ENCODE data around the gene TARDBP.
"Not testable (repeated sequence)": the region's sequence is repeated elsewhere in the genome, so short reads cannot be mapped to it uniquely, and the experiment has no call there.

TARDBP gene

GRCh38 chr1:11024154-11024873 lies 11.9 kb downstream of the TARDBP start:
- no peak overlapping the region for H3K27ac Mint-ChIP-seq
- peaks cover 4% of the 10 kb centered on the region for H3K4me1 Mint-ChIP-seq
- no peak overlapping the region for H3K4me3 Mint-ChIP-seq
- no peak for DNase-seq
- H3K36me3 Mint-ChIP-seq = peaks cover 61% of the 10 kb centered on the region
- no peaks in the 10 kb centered on the region for H3K27me3 Mint-ChIP-seq
- CTCF ChIA-PET = interaction anchor here (1.6 kb wide), 1 partner anchor 13 kb away, joined by 10 read pairs; no protein-coding TSS in a partner anchor
- H3K9me3 Mint-ChIP-seq = no peaks in the 10 kb centered on the region

GRCh38 chr1:11024874-11025203 lies 12.4 kb downstream of the TARDBP start:
- H3K27me3 Mint-ChIP-seq = no peaks in the 10 kb centered on the region
- CTCF ChIA-PET = interaction anchor here (1.6 kb wide), 1 partner anchor 13 kb away, joined by 10 read pairs; no protein-coding TSS in a partner anchor
- no peak overlapping the region for H3K27ac Mint-ChIP-seq

GRCh38 chr1:11025618-11026017 lies 13.2 kb downstream of the TARDBP start:
- H3K27me3 Mint-ChIP-seq = no peaks in the 10 kb centered on the region
- DNase-seq = no peak
- CTCF ChIA-PET = interaction anchor here (1.6 kb wide), 1 partner anchor 12 kb away, joined by 10 read pairs; no protein-coding TSS in a partner anchor
- no peak overlapping the region for H3K27ac Mint-ChIP-seq
- no peaks in the 10 kb centered on the region for H3K9me3 Mint-ChIP-seq
- H3K36me3 Mint-ChIP-seq = peaks cover 57% of the 10 kb centered on the region
- no peak overlapping the region for H3K4me3 Mint-ChIP-seq
- H3K4me1 Mint-ChIP-seq = peaks cover 4% of the 10 kb centered on the region

More at GRCh38 chr1:11024874-11025203, 12.4 kb downstream of the TARDBP start:
- peaks cover 58% of the 10 kb centered on the region for H3K36me3 Mint-ChIP-seq
- DNase-seq = no peak
- H3K4me3 Mint-ChIP-seq = no peak overlapping the region
- H3K9me3 Mint-ChIP-seq = no peaks in the 10 kb centered on the region
- H3K4me1 Mint-ChIP-seq = peaks cover 4% of the 10 kb centered on the region

GRCh38 chr1:11026052-11026451 lies 13.6 kb downstream of the TARDBP start:
- CTCF ChIA-PET = no interaction called here
- H3K27ac Mint-ChIP-seq = no peak overlapping the region
- H3K4me3 Mint-ChIP-seq = no peak overlapping the region
- no peaks in the 10 kb centered on the region for H3K9me3 Mint-ChIP-seq
- no peaks in the 10 kb centered on the region for H3K27me3 Mint-ChIP-seq
- DNase-seq = no peak
- H3K36me3 Mint-ChIP-seq = peaks cover 57% of the 10 kb centered on the region
- peaks cover 4% of the 10 kb centered on the region for H3K4me1 Mint-ChIP-seq

- peaks cover 48% of the 10 kb centered on the region for H3K36me3 Mint-ChIP-seq
- H3K4me1 Mint-ChIP-seq = peaks cover 4% of the 10 kb centered on the region
- DNase-seq = no peak
- CTCF ChIA-PET = no interaction called here
- peak overlapping the region; percentile 2 for H3K27ac Mint-ChIP-seq
- no peak overlapping the region for H3K4me3 Mint-ChIP-seq
- H3K27me3 Mint-ChIP-seq = no peaks in the 10 kb centered on the region
- no peaks in the 10 kb centered on the region for H3K9me3 Mint-ChIP-seq
These were observed 14.4 kb downstream of the TARDBP start for GRCh38 chr1:11026903-11027302.

GRCh38 chr1:11027316-11027715 lies 14.9 kb downstream of the TARDBP start:
- Mint-ChIP-seq H3K27ac (no peak overlapping the region), H3K9me3 (no peaks in the 10 kb centered on the region), H3K4me3 (no peak overlapping the region), H3K4me1 (peaks cover 4% of the 10 kb centered on the region), H3K36me3 (peaks cover 44% of the 10 kb centered on the region), H3K27me3 (no peaks in the 10 kb centered on the region)
- CTCF ChIA-PET = interaction anchor here (1.6 kb wide), 1 partner anchor 10 kb away, joined by 5 read pairs; no protein-coding TSS in a partner anchor
- no peak for DNase-seq

GRCh38 chr1:11028018-11028417 lies 15.6 kb downstream of the TARDBP start:
- no peaks in the 10 kb centered on the region for H3K27me3 Mint-ChIP-seq
- CTCF ChIA-PET = interaction anchor here (1.6 kb wide), 1 partner anchor 9 kb away, joined by 5 read pairs; no protein-coding TSS in a partner anchor
- no peak overlapping the region for H3K27ac Mint-ChIP-seq
- no peak for DNase-seq
- no peak overlapping the region for H3K4me3 Mint-ChIP-seq
- peaks cover 38% of the 10 kb centered on the region for H3K36me3 Mint-ChIP-seq
- peaks cover 3% of the 10 kb centered on the region for H3K4me1 Mint-ChIP-seq
- no peaks in the 10 kb centered on the region for H3K9me3 Mint-ChIP-seq

- H3K4me1 Mint-ChIP-seq = no peaks in the 10 kb centered on the region
- no peak overlapping the region for H3K27ac Mint-ChIP-seq
- CTCF ChIA-PET = interaction anchor here (1.3 kb wide), 1 partner anchor 611 kb away, joined by 3 read pairs; no protein-coding TSS in a partner anchor
- peaks cover 4% of the 10 kb centered on the region for H3K27me3 Mint-ChIP-seq
- no peaks in the 10 kb centered on the region for H3K9me3 Mint-ChIP-seq
- peaks cover 17% of the 10 kb centered on the region for H3K36me3 Mint-ChIP-seq
- no peak for DNase-seq
- H3K4me3 Mint-ChIP-seq = no peak overlapping the region
These were observed 18.4 kb downstream of the TARDBP start for GRCh38 chr1:11030865-11031264.

GRCh38 chr1:11031624-11032262 lies 19.3 kb downstream of the TARDBP start:
- CTCF ChIA-PET = interaction anchor here (1.1 kb wide), 1 partner anchor 349 kb away, joined by 4 read pairs; no protein-coding TSS in a partner anchor
- Mint-ChIP-seq H3K4me1 (no peaks in the 10 kb centered on the region), H3K9me3 (no peaks in the 10 kb centered on the region), H3K4me3 (no peak overlapping the region), H3K27ac (peak overlapping the region; percentile 50), H3K27me3 (peaks cover 4% of the 10 kb centered on the region), H3K36me3 (peaks cover 13% of the 10 kb centered on the region)
- no peak for DNase-seq

GRCh38 chr1:11037019-11037739 lies 24.7 kb downstream of the TARDBP start:
- not testable (repeated sequence) for H3K27ac Mint-ChIP-seq, H3K27me3 Mint-ChIP-seq, H3K9me3 Mint-ChIP-seq, H3K36me3 Mint-ChIP-seq, H3K4me3 Mint-ChIP-seq, H3K4me1 Mint-ChIP-seq, DNase-seq
- CTCF ChIA-PET = interaction anchor here (0.6 to 5.3 kb wide), 64 partner anchors 9 to 712 kb away, joined by 3 to 101 read pairs (median 4); partner anchors contain the start of gene MASP2

GRCh38 chr1:11037740-11038182 lies 25.3 kb downstream of the TARDBP start:
- Mint-ChIP-seq H3K27me3 (peaks cover 4% of the 10 kb centered on the region), H3K27ac (no peak overlapping the region), H3K36me3 (no peaks in the 10 kb centered on the region), H3K4me1 (peaks cover 7% of the 10 kb centered on the region), H3K4me3 (no peak overlapping the region), H3K9me3 (no peaks in the 10 kb centered on the region)
- peak; percentile 92 for DNase-seq
- CTCF ChIA-PET = interaction anchor here (0.6 to 5.3 kb wide), 72 partner anchors 9 to 712 kb away, joined by 3 to 101 read pairs (median 4); partner anchors contain the start of genes EXOSC10 and MASP2

- H3K4me1 Mint-ChIP-seq = peaks cover 7% of the 10 kb centered on the region
- DNase-seq = no peak
- H3K9me3 Mint-ChIP-seq = no peaks in the 10 kb centered on the region
- H3K27ac Mint-ChIP-seq = no peak overlapping the region
- no peaks in the 10 kb centered on the region for H3K36me3 Mint-ChIP-seq
- peaks cover 2% of the 10 kb centered on the region for H3K27me3 Mint-ChIP-seq
- no peak overlapping the region for H3K4me3 Mint-ChIP-seq
- CTCF ChIA-PET = interaction anchor here (1.2 to 5.3 kb wide), 5 partner anchors 25 to 606 kb away, joined by 4 to 101 read pairs (median 6); partner anchors contain the start of gene EXOSC10
These were observed 27.1 kb downstream of the TARDBP start for GRCh38 chr1:11039351-11040104.

- H3K4me3 Mint-ChIP-seq, H3K27ac Mint-ChIP-seq, DNase-seq, H3K4me1 Mint-ChIP-seq, H3K36me3 Mint-ChIP-seq, H3K9me3 Mint-ChIP-seq, H3K27me3 Mint-ChIP-seq: not testable (repeated sequence)
- CTCF ChIA-PET = interaction anchor here (5.3 kb wide), 1 partner anchor 606 kb away, joined by 101 read pairs; no protein-coding TSS in a partner anchor
These were observed 27.6 kb downstream of the TARDBP start for GRCh38 chr1:11040105-11040429.
